Jurkat, Clone E6-1 (cell line): ENCODE data around the gene KDM4B.
"Not testable (repeated sequence)": the region's sequence is repeated elsewhere in the genome, so short reads cannot be mapped to it uniquely, and the experiment has no call there.

ENCODE experiments used
- DNase-seq: peaks from one replicate; pipeline ENCODE4 v3.0.0-alpha.2; 2011; ENCODE audit warnings: low read depth, low spot score
- H3K4me3 ChIP-seq: 2 replicates; pipeline ENCODE4 v1.5.1; 2011; ENCODE audit warnings: mild to moderate bottlenecking, low read length, control low read depth, moderate library complexity

The KDM4B gene

GRCh38 chr19:5193192-5193591 is 224.3 kb downstream of the KDM4B start:
- no peak for DNase-seq
- H3K4me3 ChIP-seq: no peak overlapping the region

- H3K4me3 ChIP-seq: no peak overlapping the region
These were observed 225.7 kb downstream of the KDM4B start for GRCh38 chr19:5194641-5195040.

GRCh38 chr19:5195587-5195986 is 226.7 kb downstream of the KDM4B start:
- DNase-seq, H3K4me3 ChIP-seq: not testable (repeated sequence)

More at GRCh38 chr19:5194641-5195040, 225.7 kb downstream of the KDM4B start:
- DNase-seq: no peak

- DNase-seq: no peak
These were observed 227.9 kb downstream of the KDM4B start for GRCh38 chr19:5196832-5197231.

GRCh38 chr19:5200844-5201243 is 231.9 kb downstream of the KDM4B start:
- H3K4me3 ChIP-seq: no peak overlapping the region
- no peak for DNase-seq

More at GRCh38 chr19:5196832-5197231, 227.9 kb downstream of the KDM4B start:
- no peak overlapping the region for H3K4me3 ChIP-seq

- DNase-seq: no peak
- H3K4me3 ChIP-seq: no peak overlapping the region
These were observed 233.6 kb downstream of the KDM4B start for GRCh38 chr19:5202553-5202952.
